ENCODE results near the gene SLC9A9. TPM values are rescaled to one million over a fixed set of nuclear protein-coding genes. Genes with fewer than 3 reads are reported as not detected.

Gene SLC9A9
- total and polyA plus RNA-seq, 2 of the 8 experiments (the other 6 are each of a cell fraction or from before 2014, with no cell fraction given) = 0.48 to 1.1 TPM

DNA sequence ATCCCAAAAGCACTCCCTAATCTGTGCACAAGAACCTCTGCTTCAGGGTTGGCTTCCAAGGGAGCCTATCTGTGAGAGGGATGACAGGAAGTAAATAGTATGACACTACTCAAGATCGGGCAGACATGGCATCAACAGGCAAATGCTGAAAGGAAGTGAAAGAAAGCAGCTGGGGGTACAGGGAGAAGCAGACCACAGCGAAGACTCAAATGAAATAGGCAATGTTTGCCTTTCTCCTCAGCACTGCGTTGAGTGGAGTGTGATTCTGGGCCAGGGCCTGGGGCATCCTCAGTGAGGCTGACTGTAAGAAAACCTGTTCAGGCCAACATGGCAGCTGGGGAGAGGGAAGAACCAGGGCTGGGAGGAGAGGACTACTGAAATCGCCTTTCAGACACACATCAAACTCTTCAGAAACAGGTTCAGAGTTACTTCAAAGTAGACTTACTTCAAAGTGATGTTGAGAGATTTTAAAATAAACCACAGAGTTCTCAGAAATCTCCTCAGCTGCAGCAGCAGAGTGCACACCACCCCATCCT lies 96.6 kb downstream of the SLC9A9 start (continued):
- TF ChIP-seq, protein P1, sequence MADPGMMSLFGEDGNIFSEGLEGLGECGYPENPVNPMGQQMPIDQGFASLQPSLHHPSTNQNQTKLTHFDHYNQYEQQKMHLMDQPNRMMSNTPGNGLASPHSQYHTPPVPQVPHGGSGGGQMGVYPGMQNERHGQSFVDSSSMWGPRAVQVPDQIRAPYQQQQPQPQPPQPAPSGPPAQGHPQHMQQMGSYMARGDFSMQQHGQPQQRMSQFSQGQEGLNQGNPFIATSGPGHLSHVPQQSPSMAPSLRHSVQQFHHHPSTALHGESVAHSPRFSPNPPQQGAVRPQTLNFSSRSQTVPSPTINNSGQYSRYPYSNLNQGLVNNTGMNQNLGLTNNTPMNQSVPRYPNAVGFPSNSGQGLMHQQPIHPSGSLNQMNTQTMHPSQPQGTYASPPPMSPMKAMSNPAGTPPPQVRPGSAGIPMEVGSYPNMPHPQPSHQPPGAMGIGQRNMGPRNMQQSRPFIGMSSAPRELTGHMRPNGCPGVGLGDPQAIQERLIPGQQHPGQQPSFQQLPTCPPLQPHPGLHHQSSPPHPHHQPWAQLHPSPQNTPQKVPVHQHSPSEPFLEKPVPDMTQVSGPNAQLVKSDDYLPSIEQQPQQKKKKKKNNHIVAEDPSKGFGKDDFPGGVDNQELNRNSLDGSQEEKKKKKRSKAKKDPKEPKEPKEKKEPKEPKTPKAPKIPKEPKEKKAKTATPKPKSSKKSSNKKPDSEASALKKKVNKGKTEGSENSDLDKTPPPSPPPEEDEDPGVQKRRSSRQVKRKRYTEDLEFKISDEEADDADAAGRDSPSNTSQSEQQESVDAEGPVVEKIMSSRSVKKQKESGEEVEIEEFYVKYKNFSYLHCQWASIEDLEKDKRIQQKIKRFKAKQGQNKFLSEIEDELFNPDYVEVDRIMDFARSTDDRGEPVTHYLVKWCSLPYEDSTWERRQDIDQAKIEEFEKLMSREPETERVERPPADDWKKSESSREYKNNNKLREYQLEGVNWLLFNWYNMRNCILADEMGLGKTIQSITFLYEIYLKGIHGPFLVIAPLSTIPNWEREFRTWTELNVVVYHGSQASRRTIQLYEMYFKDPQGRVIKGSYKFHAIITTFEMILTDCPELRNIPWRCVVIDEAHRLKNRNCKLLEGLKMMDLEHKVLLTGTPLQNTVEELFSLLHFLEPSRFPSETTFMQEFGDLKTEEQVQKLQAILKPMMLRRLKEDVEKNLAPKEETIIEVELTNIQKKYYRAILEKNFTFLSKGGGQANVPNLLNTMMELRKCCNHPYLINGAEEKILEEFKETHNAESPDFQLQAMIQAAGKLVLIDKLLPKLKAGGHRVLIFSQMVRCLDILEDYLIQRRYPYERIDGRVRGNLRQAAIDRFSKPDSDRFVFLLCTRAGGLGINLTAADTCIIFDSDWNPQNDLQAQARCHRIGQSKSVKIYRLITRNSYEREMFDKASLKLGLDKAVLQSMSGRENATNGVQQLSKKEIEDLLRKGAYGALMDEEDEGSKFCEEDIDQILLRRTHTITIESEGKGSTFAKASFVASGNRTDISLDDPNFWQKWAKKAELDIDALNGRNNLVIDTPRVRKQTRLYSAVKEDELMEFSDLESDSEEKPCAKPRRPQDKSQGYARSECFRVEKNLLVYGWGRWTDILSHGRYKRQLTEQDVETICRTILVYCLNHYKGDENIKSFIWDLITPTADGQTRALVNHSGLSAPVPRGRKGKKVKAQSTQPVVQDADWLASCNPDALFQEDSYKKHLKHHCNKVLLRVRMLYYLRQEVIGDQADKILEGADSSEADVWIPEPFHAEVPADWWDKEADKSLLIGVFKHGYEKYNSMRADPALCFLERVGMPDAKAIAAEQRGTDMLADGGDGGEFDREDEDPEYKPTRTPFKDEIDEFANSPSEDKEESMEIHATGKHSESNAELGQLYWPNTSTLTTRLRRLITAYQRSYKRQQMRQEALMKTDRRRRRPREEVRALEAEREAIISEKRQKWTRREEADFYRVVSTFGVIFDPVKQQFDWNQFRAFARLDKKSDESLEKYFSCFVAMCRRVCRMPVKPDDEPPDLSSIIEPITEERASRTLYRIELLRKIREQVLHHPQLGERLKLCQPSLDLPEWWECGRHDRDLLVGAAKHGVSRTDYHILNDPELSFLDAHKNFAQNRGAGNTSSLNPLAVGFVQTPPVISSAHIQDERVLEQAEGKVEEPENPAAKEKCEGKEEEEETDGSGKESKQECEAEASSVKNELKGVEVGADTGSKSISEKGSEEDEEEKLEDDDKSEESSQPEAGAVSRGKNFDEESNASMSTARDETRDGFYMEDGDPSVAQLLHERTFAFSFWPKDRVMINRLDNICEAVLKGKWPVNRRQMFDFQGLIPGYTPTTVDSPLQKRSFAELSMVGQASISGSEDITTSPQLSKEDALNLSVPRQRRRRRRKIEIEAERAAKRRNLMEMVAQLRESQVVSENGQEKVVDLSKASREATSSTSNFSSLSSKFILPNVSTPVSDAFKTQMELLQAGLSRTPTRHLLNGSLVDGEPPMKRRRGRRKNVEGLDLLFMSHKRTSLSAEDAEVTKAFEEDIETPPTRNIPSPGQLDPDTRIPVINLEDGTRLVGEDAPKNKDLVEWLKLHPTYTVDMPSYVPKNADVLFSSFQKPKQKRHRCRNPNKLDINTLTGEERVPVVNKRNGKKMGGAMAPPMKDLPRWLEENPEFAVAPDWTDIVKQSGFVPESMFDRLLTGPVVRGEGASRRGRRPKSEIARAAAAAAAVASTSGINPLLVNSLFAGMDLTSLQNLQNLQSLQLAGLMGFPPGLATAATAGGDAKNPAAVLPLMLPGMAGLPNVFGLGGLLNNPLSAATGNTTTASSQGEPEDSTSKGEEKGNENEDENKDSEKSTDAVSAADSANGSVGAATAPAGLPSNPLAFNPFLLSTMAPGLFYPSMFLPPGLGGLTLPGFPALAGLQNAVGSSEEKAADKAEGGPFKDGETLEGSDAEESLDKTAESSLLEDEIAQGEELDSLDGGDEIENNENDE (IDR thresholded peaks at IDR 0.05; ENCODE audit: insufficient replicate concordance, low read length) = no peak
- TF ChIP-seq RAD21 (IDR thresholded peaks at IDR 0.05 in 1 of 2, conservative IDR thresholded peaks at IDR 0.05 in 1 of 2; ENCODE audit: low read depth in 2 of 2, low read length in 2 of 2) (no peak), PHF8 (conservative IDR thresholded peaks at IDR 0.05; ENCODE audit: low read depth, low read length) (no peak), TBP (IDR thresholded peaks at IDR 0.05; ENCODE audit: low read depth, low read length) (no peak), CBX8 (IDR thresholded peaks at IDR 0.05; ENCODE audit: borderline replicate concordance, low read depth, low read length) (no peak), KDM1A (IDR thresholded peaks at IDR 0.05; ENCODE audit: borderline replicate concordance, low read length) (no peak), SP4 (IDR thresholded peaks at IDR 0.05; ENCODE audit: low read length) (no peak), TCF12 (IDR thresholded peaks at IDR 0.05; ENCODE audit: low read depth, low read length) (no peak)
- TF ChIP-seq, protein P2, sequence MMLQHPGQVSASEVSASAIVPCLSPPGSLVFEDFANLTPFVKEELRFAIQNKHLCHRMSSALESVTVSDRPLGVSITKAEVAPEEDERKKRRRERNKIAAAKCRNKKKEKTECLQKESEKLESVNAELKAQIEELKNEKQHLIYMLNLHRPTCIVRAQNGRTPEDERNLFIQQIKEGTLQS (IDR thresholded peaks at IDR 0.05; ENCODE audit: insufficient read depth, low read depth, low read length) = no peak
